Progenitor cell of endocrine pancreas (in vitro differentiated cells): ENCODE measurements around the gene ARSG. TPM values are rescaled to one million over a fixed set of nuclear protein-coding genes. Genes with fewer than 3 reads are reported as not detected.
"Not testable (repeated sequence)": the region's sequence is repeated elsewhere in the genome, so short reads cannot be mapped to it uniquely, and the experiment has no call there.

Source experiments
- DNase-seq: peaks from one replicate; pipeline ENCODE4 v3.0.0; 2021; ENCODE audit warnings: low spot score; ENCODE audit not compliant: unreplicated experiment
- H3K27ac Mint-ChIP-seq: 2 replicates; pipeline ENCODE4 v1.8.0; 2021; ENCODE audit warnings: mild to moderate bottlenecking, moderate library complexity, mixed read lengths
- H3K27me3 Mint-ChIP-seq: 2 replicates; pipeline ENCODE4 v1.8.0; 2021; ENCODE audit warnings: mixed read lengths
- H3K36me3 Mint-ChIP-seq: 2 replicates; pipeline ENCODE4 v1.8.0; 2022; ENCODE audit warnings: mixed read lengths; ENCODE audit not compliant: insufficient read depth
- H3K4me1 Mint-ChIP-seq: 2 replicates; pipeline ENCODE4 v1.8.0; 2021; ENCODE audit warnings: low read depth, mixed read lengths
- H3K4me3 Mint-ChIP-seq: 2 replicates; pipeline ENCODE4 v1.8.0; 2021; ENCODE audit warnings: low read depth, mild to moderate bottlenecking, moderate library complexity, mixed read lengths
- H3K9me3 Mint-ChIP-seq: 2 replicates; pipeline ENCODE4 v1.8.0; 2021; ENCODE audit warnings: low read depth, mixed read lengths
- total RNA-seq: library from RNA; stranded (reverse); gene quantifications from 2 replicates; pipeline ENCODE4 v1.2.1, GENCODE V29; 2021
- TF ChIP-seq, protein P1 (sequence below): fragments of 200-600 bp; sonication (generic); IDR thresholded peaks from one replicate; pipeline ENCODE4 v1.5.0; 2021; ENCODE audit warnings: antibody characterized with exemption, mild to moderate bottlenecking; ENCODE audit not compliant: unreplicated experiment

The ARSG gene
- total RNA-seq, 1 donor from 2014 or later: 2.6 TPM

DNA sequence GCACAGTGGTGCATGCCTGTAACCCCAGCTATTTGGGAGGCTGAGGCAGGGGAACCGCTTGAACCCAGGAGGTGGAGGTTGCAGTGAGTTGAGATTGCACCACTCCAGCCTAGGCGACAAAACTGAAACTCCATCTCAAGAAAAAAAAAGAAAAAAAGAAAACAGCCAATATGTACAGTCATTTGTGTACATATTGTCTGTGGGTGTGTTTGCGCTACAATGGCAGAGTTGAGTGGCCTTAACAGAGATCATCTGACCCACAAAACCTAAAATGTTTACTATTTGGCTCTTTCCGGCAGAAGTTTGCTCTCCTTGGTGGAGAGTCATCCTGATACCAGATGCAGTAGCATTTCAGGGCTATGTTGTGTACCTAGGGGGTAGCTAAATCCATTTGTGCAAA is 57.9 kb downstream of the ARSG start:
- peaks cover 4% of the 10 kb centered on the region for H3K27me3 Mint-ChIP-seq
- H3K4me1 Mint-ChIP-seq: no peaks in the 10 kb centered on the region

DNA sequence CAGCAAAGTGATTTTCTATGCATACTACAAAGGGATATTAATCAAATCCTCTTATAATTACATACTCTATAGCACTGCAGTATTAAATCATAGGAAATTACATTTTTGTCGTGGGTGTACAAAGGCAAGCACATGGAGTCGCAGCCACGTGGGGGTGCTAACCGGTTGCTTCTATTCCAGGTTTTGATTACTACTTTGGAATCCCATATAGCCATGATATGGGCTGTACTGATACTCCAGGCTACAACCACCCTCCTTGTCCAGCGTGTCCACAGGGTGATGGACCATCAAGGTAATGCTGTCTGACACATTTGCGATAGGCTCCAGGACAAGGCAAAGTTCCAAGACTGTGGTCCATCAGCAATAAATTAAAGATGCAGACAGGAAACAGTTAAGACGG is 60.1 kb downstream of the ARSG start:
- H3K36me3 Mint-ChIP-seq: no peaks in the 10 kb centered on the region
- no peaks in the 10 kb centered on the region for H3K9me3 Mint-ChIP-seq
- no peak overlapping the region for H3K4me3 Mint-ChIP-seq
- no peaks in the 10 kb centered on the region for H3K4me1 Mint-ChIP-seq
- TF ChIP-seq, protein P1, sequence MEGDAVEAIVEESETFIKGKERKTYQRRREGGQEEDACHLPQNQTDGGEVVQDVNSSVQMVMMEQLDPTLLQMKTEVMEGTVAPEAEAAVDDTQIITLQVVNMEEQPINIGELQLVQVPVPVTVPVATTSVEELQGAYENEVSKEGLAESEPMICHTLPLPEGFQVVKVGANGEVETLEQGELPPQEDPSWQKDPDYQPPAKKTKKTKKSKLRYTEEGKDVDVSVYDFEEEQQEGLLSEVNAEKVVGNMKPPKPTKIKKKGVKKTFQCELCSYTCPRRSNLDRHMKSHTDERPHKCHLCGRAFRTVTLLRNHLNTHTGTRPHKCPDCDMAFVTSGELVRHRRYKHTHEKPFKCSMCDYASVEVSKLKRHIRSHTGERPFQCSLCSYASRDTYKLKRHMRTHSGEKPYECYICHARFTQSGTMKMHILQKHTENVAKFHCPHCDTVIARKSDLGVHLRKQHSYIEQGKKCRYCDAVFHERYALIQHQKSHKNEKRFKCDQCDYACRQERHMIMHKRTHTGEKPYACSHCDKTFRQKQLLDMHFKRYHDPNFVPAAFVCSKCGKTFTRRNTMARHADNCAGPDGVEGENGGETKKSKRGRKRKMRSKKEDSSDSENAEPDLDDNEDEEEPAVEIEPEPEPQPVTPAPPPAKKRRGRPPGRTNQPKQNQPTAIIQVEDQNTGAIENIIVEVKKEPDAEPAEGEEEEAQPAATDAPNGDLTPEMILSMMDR: no peak
- peaks cover under 1% of the 10 kb centered on the region for H3K27me3 Mint-ChIP-seq
- H3K27ac Mint-ChIP-seq: no peak overlapping the region
- DNase-seq: no peak

More for the DNA sequence above, 57.9 kb downstream of the ARSG start:
- no peaks in the 10 kb centered on the region for H3K36me3 Mint-ChIP-seq
- no peak overlapping the region for H3K27ac Mint-ChIP-seq
- no peak overlapping the region for H3K4me3 Mint-ChIP-seq
- no peaks in the 10 kb centered on the region for H3K9me3 Mint-ChIP-seq
- DNase-seq: no peak
- TF ChIP-seq, protein P1: no peak

- no peaks in the 10 kb centered on the region for H3K4me1 Mint-ChIP-seq
- H3K27me3 Mint-ChIP-seq: no peaks in the 10 kb centered on the region
- H3K27ac Mint-ChIP-seq: no peak overlapping the region
- TF ChIP-seq, protein P1: no peak
- H3K36me3 Mint-ChIP-seq: no peaks in the 10 kb centered on the region
- no peak overlapping the region for H3K4me3 Mint-ChIP-seq
- no peak for DNase-seq
- H3K9me3 Mint-ChIP-seq: no peaks in the 10 kb centered on the region
Observed at GRCh38 chr17:68352041-68352440, 60.7 kb downstream of the ARSG start.

GRCh38 chr17:68352671-68353070 is 61.4 kb downstream of the ARSG start:
- H3K4me1 Mint-ChIP-seq, H3K36me3 Mint-ChIP-seq, H3K27me3 Mint-ChIP-seq, H3K4me3 Mint-ChIP-seq, H3K27ac Mint-ChIP-seq, H3K9me3 Mint-ChIP-seq, DNase-seq: not testable (repeated sequence)

GRCh38 chr17:68353111-68353521 is 61.8 kb downstream of the ARSG start:
- DNase-seq: no peak
- Mint-ChIP-seq H3K27ac (no peak overlapping the region), H3K4me3 (no peak overlapping the region), H3K36me3 (no peaks in the 10 kb centered on the region), H3K27me3 (no peaks in the 10 kb centered on the region), H3K4me1 (no peaks in the 10 kb centered on the region), H3K9me3 (no peaks in the 10 kb centered on the region)
- TF ChIP-seq, protein P1: no peak

DNA sequence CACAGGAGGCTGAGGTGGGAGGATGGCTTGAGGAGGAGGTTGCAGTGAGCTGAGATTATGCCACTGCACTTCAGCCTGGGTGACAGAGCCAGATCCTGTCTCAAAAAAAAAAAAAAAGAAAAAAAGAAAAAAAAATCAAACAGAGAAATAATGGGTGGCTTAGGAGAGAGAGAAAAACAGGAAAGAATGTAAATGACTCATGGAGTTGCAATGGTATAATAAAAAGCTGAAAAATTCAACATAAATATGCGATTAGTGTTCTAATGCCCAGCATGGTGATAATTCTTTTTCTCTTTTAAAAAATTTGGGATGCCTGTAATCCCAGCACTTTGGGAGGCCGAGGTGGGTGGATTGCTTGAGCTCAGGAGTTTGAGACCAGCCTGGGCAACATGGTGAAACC is 63.0 kb downstream of the ARSG start:
- H3K4me3 Mint-ChIP-seq, DNase-seq, H3K4me1 Mint-ChIP-seq, H3K27me3 Mint-ChIP-seq, H3K27ac Mint-ChIP-seq, H3K9me3 Mint-ChIP-seq, H3K36me3 Mint-ChIP-seq: not testable (repeated sequence)

DNA sequence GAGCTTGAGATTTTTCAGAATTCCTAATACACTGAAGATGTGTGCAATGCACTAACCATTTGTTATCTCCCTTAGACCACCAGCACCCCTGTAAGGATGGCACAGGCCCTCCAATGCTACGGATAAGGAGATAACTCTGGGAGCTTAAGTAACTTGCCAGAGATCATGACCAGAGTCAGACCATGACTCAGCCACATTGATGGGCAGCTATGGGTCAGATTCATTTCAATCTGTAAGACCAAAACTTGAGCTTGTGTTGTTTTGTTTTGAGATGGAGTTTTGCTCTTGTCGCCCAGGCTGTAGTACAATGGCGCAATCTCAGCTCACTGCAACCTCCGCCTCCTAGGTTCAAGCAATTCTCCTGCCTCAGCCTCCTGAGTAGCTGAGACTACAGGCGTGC is 63.8 kb downstream of the ARSG start:
- not testable (repeated sequence) for H3K27ac Mint-ChIP-seq, H3K4me3 Mint-ChIP-seq, H3K4me1 Mint-ChIP-seq, H3K27me3 Mint-ChIP-seq, H3K9me3 Mint-ChIP-seq, H3K36me3 Mint-ChIP-seq, DNase-seq
